NCI-H446 treated with DMSO at 0.1 percent for 48 hours (cell line): ENCODE measurements around the gene ANAPC1.
"Not testable (repeated sequence)": the region's sequence is repeated elsewhere in the genome, so short reads cannot be mapped to it uniquely, and the experiment has no call there.

Experiments used
- DNase-seq: peaks from one replicate; lab custom pipeline; 2025; lab: John Stamatoyannopoulos, UW

The ANAPC1 gene

DNA sequence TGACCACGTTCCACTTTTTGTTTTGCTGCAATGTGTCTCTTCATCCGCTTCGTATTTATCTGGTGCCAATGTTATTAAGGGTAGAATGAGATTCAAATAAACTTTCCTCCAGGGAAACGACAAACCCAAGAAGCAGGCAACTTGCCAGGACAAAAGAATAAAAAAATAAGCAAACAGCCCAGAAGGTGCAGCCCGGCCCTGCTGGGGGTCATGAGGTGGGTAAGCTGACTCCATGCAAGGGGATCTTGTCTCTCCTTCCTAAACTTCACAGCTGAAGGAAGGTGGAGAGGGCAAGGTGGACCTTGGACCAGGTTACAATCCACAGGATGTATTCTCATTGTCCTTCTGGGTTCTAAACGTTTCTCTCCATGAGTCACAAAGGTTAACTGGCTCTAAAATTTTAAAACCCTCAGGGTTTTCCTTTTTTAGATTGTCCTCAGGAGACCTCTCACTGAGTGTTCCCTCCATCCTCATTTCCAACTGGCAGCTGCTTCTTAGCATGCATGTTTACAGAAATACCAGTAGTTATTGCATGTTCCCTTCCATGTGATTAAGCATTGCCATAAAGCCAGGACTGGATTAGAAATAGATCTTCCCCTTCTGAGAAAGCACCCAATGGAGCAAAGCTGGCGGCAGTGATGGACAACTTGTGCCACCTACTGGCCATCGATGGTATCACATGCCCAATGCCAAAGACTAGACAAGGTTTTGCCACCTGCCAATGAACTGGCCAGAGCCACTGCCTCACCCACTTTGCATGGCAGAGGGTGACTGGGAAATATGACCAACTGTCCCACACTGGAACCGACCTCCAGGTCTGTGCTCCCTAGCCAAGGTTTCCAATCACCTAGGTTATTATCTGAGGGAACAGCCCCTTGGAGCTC lies 147.9 kb downstream of the ANAPC1 start:
- peak; percentile 37 for DNase-seq

DNA sequence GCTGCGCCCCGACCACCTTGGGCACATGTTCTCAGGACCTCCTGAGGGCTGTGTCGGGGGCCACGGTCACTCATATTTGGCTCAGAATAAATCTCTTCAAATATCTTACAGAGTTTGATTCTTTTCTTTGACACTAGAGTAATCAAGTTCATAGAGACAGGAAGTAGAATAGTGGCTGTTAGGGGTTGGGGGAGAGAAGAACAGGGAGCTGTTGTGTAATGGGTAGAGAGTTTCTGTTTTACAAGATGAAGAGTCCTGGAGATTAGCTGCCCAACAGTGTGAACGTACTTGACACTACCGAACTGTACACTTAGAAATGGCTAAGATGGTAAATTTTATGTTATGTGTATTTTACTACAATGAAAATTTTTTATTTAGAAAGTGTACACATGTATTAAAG lies 148.6 kb downstream of the ANAPC1 start:
- DNase-seq = not testable (repeated sequence)

DNA sequence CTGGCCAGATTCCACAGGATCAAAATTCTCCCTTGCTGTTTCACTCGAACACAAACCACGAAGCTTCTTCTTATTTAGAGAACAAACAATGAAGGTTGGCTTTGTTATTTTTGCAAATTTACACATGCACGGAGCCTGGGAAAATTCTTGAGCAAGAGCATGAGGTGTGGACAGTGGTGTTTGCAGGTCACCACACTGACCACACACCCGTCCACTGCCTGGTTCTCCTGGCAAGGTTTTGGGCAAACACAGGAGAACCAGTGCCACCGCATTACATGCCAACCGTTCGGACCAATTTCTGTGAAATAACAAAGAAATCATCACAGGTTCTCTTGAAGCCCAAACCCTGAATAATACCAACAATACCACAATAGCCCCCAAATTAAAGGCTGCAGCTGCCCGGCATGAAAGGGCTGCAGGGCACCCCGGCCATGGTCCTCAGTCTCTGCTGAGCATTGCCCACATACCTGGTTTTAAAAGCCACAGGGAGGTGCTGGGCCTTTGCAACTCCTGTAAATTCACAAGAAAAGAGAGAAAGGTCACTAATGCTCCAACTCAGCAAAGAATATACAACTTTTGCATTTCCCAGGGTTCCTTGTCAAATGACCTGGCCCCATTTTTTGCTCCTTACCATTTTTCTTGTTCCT lies 154.1 kb downstream of the ANAPC1 start:
- DNase-seq = not testable (repeated sequence)

DNA sequence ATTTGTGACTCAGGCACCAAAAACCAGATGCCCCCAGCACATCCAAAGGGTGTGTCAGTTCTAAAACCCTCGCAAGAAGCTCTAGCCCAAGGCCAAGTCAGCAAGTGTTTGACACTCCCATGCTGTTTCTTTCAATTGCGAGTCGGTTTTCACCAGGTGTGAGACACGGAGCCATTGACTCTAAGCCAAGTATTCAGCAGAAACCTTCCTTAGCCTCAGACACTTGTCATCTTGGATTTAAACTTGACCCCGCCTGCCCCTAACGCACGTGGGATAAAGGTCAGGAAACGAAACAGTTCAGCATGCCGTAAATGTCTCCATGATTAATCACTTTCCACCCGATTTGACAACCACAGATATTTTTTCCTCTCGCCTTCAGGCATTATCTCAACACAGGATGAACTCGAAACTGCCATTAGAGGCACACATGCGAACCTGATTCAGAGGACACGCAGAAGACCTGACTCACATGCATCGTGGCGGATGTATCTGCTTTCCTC lies 156.3 kb downstream of the ANAPC1 start:
- not testable (repeated sequence) for DNase-seq

DNA sequence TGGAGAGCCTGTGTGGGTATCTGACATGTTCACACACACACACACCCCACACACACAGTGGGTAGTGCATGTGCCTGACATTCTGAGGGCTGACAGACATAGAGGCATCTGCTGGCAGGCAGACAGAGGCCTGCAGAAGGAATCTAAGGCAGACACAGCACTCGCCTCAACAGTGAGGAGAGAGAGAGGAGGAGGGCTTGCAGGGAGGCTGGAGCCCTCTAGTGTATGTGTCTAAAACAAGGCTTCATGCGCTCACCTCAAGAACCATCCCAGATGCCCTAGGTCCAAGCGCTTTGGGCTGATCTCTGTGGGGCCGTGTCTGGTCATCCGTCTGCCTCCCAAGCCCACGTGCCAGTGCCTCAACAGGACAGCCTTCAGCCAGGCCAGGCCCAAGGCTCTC lies 158.3 kb downstream of the ANAPC1 start:
- DNase-seq = not testable (repeated sequence)

DNA sequence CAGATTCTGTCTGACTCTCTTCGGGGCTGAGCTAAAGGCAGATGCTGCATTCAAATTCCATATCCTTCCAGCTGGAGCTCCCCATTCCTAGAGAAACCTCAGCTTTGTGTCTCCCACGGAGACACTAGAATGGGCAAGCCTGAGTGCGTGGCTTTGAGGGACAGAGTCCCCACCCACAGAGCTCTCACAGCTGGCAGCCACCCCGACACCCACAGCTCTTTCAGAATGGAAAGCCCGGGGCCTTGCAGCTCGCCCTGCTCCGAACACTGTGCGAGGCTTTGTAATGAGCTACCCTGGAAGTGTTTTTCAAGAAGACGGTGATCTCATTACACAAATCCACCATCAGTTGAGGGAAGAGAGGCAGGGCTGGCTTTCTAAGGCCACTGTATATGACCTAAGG lies 164.4 kb downstream of the ANAPC1 start:
- DNase-seq = not testable (repeated sequence)
